IPS-NIHi7 (cell line): ENCODE data around the gene PDE4B.

Experiments used
- DNase-seq: peaks from one replicate; pipeline ENCODE4 v3.0.0; 2012; ENCODE audit warnings: mixed read lengths; ENCODE audit errors: extremely low spot score

The PDE4B gene

DNA sequence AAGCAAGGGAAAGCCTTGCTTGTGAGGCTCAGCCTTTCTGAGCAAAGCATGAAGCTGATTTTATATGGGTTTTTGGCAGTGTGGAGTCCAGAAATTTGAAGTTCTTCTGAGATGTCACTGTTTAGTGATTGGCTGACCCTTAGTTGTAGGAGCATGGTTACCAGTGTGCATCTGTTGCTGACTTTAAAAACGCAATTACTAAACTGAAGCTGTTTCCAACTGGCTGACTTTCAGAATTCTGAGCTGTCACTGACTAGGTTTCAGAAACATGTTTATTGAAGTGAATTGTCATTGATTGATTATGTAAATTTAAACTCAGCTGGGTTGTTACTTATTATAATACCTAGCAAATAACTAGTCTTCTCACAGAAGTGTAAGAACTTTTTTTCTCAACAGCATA is 89.4 kb downstream of the PDE4B start:
- no peak for DNase-seq

- DNase-seq, result no peak
Measured at GRCh38 chr1:65889441-65889840, 96.7 kb downstream of the PDE4B start.

DNA sequence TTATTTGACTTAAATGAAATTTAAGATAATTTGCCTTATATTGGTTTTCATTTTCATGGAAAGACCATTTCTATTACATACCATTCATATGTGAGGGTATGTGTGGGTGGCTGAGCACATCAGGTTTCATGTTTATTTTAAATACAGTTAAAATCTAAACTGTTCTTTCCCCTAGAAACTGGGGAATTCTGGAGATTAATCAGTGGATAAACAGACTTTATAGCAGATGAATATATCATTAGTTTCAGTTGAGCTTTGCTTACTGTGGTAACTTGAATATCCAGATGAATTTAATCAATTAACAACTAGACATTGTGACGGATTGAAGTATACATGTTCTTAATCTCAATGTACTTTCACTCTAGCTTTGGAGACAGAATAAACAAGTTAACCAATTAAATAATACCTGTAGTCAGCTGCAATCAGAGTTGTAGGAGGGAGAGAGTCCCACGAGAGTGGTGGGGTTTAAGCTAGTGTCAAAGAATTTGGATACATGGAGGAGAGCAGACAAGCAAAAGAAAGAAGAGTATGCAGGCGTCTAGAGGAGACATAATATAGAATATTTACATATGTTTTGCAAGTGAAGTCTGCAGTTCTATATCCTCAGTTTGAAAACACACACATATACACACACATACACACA is 97.6 kb downstream of the PDE4B start:
- no peak for DNase-seq

DNA sequence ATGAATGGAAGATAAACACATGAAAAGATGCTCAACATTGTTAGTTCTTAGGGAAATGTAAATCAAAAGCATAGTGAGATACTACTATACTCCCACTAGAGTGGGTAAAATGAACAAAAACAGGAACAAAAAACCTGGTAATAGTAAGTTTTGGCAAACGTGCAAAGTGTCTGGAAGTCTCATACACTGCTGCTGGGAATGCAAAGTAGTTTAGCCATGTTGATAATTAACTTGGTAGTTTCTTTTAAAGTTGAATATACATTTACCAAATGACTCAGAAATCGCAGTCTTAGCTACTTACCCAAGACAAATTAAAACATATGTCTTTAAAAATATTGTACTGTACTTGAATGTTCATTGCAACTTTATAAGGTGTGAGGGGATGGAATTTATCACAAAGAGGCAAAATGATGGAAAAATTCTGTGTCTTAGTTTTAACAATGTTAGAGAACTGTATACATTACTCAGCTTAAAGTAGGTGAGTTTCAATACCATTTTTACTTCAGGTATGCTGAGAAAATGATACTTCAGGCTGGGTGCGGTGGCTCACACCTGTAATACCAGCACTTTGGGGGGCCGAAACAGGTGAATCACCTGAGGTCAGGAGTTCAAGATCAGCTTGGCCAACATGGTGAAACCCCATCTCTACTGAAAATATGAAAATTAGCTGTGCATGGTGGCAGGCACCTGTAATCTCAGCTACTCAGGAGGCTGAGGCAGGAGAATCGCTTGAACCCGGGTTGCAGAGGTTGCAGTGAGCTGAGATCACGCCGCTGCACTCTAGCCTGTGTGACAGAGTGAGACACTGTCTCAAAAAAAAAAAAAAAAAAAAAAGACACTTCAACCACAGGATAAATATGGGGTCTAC is 102.3 kb downstream of the PDE4B start:
- DNase-seq, result no peak

DNA sequence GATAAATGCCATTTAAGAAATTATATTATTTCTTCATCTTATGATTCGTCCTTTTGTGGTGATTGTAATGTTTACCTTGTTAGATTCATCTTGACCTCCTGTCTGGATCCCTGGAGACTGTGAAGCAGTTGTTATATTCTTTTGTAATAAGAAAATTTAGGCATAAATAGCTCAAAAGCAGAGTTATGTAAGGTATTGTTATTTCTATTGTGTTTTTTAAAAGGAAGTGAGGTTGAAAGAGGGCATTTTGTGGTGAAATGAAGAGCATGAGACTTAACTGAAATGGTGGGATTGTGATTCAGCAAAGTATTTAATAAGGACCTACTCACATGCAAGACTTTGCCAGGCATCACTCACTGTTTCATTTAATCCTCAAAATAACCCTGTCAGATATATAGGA is 104.0 kb downstream of the PDE4B start:
- no peak for DNase-seq

DNA sequence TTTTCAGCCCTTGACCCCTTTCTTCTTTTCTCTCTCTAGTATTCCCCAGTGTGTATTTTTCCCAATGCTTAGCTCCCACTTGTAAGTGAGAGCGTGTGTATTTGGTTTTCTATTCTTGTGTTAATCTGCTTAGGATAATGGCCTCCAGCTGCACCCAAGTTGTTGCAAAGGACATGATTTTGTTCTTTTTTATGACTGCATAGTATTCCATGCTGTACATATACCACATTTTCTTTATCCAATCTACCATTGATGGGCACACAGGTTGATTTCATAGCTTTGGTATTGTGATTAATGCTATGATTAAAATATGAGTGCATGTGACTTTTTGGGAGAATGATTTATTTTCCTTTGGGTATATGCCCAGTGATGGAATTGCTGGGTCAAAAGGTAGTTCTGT is 104.8 kb downstream of the PDE4B start:
- DNase-seq, result no peak

DNA sequence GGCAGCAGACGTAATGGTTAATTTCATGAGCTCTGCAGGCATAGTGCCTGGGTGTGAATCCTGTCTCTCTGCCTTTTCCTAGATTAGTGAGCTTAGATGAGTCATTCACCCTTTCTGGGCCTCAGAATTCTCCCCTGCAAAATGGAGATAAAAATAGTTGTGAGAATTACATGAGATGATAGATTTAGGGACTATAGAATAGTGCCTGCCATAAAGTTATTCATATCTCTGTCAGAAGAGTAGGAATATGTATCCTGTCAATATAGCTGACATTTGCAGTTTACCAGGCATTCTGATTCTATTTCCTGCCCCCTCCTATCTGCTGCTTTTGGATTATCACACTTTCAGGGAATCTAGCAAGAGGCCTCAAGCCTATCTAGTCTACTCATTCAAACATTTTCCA is 112.0 kb downstream of the PDE4B start:
- no peak for DNase-seq

GRCh38 chr1:65910432-65910831 is 117.7 kb downstream of the PDE4B start:
- no peak for DNase-seq

DNA sequence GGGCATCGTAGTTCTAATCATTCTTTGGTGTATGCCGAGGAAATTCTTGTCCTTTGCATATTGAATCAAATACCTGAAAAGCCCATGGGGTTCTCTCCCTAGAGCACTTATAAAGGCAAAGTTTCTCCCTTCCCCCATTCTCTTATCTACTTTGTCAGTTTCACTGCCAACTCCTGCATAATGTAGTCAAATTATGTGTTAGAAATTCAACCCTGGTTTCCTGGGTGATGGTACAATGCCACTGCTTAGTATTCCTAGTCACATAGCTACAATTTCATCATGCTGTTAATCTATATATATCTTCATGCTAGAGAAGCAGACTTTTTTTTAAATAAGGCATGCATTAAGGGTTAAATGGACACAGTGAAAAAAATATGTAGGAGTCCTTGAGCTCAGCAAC is 119.0 kb downstream of the PDE4B start:
- no peak for DNase-seq

DNA sequence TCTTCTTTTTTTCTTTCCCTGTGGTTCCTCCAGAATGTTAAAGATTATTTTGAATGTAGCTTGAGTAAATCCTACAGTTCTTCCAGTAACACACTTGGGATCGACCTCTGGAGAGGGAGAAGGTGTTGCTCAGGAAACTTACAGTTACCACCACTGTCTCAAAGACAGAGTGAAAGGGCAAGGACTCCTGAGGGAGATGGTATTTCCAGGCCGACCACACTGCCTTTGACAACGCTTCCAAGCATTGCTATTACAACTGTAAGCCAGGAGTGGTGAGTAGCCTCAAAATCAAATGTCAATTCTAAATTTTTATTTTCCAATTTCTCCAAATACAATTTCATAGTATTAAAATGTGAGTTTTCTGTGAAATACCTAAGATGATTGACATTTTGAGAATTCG is 125.9 kb downstream of the PDE4B start:
- no peak for DNase-seq

DNA sequence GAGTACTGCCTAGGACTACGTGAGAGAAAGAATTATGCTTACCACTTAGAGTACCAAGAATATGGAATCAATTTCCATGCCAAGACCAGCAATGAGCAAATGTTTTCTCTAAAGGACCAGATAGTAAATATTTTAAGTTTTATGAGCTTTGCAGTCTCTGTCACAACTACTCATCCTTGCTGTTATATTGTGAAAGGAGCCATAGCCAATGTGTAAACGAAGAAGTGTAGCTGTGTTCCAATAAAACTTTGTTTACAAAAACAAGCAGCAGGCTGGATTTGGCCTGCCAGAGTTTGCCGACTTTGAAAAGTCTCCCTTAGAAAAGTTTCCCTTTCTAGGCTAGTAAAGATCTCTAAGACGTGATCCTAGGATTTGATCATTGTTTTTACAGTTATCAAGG is 128.8 kb downstream of the PDE4B start:
- DNase-seq, result no peak

- DNase-seq, result no peak
Measured at GRCh38 chr1:65924471-65924870, 131.8 kb downstream of the PDE4B start.

DNA sequence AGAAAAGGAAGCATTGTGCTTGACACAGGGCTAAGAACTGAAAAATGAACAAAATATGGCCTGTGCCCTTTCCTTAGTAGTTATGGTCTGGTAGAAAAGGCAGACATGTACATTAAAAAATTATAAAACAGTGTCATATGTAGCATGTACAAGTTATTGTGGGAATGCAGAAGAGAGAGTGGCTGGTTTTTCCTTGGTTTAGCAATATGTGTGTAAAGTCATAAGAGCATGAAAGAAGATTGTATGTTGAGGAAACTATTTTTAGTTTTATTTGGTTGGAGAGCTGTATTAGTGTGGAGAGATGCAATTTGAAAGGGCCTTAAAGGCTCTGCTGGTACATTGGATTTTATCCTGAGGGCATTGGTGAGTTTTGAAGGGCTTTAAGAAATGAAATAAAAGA is 145.8 kb downstream of the PDE4B start:
- no peak for DNase-seq

DNA sequence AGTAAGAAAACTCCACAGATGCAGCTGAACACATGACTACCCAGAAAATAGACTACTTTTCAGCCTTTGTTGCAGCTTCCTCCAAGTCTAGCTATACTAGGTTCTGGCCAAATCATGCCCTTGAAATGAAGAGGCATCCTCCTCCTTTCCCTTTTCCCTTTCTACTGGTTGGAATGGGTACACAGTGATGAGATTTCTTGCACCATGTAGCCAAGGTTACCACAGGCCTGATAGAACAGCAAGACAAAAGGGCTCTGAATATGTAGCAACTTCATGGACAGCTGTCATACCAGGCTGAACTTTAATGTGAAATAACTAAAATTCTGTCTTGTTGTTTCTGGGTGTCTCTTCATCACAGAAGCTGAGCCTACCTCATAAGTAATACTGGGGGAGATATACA is 146.5 kb downstream of the PDE4B start:
- DNase-seq, result no peak

GRCh38 chr1:65939636-65940035 is 146.9 kb downstream of the PDE4B start:
- no peak for DNase-seq

GRCh38 chr1:65940126-65940525 is 147.4 kb downstream of the PDE4B start:
- no peak for DNase-seq

- no peak for DNase-seq
Measured at GRCh38 chr1:65942476-65942875, 149.8 kb downstream of the PDE4B start.

DNA sequence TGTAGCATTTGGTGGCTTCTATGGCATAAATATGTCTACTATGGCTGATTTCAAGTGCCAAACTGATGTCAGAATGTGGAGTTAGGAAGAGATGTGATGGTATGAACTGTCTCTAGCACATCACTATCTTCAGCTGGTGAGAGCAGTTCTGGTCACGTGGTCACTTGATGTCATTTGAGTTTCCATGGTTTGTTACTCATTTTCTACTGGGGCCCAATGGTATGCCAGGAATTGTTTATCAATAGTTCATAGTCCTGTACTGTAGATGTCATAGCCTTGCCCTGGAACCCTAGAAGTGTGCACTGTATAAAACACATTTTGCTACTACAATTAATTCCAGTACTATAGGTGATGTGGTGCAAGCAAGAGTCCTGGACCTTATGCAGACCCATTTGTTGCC is 153.7 kb downstream of the PDE4B start:
- DNase-seq, result no peak

- DNase-seq, result no peak
Measured at GRCh38 chr1:65946960-65947359, 154.3 kb downstream of the PDE4B start.

GRCh38 chr1:65948609-65949229 is 156.0 kb downstream of the PDE4B start:
- DNase-seq, result peak; percentile 32

DNA sequence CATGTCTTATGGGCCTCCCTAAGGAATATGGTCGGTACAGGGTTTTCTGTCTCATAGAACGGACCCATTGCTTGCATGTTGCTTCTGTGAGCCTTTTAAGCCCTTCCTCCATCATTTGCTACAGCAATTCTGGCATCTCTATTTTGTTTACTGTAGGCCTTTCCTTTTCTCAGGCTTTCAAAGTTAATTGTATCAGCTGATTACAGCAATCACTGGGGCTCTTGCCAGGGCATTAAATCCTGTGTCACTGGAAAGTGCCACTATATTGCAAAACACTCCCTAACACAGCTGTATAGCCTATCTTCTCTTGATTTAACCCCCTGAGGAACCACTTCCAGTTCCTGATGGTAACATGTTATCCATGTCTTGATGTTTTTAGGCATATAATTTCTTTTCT is 156.5 kb downstream of the PDE4B start:
- DNase-seq, result no peak

DNA sequence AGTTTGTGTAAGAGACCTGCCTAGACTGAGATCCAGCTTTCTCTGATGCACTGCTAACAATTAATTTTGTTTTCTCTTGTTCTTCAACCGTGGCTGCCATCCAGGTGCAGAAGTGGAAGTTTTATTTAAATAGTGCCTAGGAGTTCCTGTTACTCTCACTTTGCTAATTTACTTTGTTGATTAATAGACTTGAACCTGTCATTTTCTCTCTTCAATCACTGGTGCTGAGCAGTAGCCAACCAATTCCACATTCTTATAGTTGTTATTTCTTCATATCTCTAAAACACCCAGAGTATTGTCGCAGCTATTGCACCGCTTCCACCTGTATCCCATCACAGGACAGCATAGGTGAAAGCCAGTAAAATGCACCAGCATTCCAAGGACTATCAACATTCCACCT is 157.2 kb downstream of the PDE4B start:
- no peak for DNase-seq

DNA sequence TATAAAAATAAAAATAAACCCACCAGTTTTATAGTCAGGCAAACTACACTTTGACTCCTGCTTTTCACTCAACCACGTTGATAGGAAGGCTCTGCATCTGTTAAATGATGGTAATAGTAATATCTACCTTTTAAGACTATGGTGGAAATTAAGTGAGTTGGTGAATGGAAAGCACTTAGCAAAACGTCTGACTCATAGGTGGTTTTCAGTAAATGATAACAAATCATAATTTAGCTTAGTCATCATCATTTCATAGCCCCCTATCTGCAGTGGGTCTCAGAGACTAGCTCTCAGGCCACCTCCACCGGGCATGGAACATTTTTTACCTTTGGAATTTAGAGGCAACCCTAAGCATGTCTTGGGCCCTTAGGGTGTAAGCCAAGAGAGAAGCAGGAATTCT is 160.0 kb downstream of the PDE4B start:
- no peak for DNase-seq
